Stimulated activated CD4-positive, alpha-beta T cell treated with anti-CD3 and anti-CD28 coated beads, Interleukin-1b, Interleukin-23, amount 100 ng/mL, for 1 hour (primary cell): ENCODE data around the gene SPATA31A7.
"Not testable (repeated sequence)": the region's sequence is repeated elsewhere in the genome, so short reads cannot be mapped to it uniquely, and the experiment has no call there.

ENCODE experiments used
- DNase-seq, 2 donors: peaks; one replicate each; pipeline ENCODE4 v3.0.0-alpha.2; 2020; ENCODE audit warnings: low read depth in 2 of 2

Gene SPATA31A7

DNA sequence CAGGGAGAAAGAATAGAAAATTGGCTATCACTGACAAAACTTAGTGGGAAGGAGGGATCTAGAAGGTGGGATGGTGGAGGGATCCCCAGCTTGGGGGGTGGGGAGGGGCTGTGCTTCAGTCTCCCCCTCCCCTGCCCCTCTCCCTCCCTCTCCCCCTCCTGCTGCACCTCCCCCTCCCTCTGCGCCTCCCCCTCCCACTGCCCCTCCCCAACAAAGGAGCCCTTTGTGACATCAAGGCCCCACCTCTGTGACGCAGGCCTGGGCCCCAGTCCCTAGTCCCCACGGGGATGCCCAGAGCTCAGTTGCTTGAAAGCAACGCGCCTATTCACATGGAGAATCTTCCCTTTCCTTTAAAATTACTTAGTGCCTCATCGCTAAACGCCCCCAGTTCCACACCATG, at the start of gene SPATA31A7:
Gene SPATA31A7, plus strand, starts transcription at position 301 of the 400 bp plus-strand sequence. Its CDS starts 29 bp downstream, at position 330.
- not testable (repeated sequence) for DNase-seq

GRCh38 chr9:61226438-61226837, 36.6 kb downstream of the SPATA31A7 start:
- not testable (repeated sequence) for DNase-seq
